Measurements from ENCODE around the gene HSPA12A. TPM values are rescaled to one million over a fixed set of nuclear protein-coding genes. Genes with fewer than 3 reads are reported as not detected.
A peak's percentile ranks its signal among the peaks of the same experiment; 100 is the strongest.

HSPA12A gene
- total RNA-seq, 1 donor from 2014 or later = 5.1 TPM

GRCh38 chr10:116743266-116744064, 1.1 kb upstream of the HSPA12A start:
- intact Hi-C loops (cut with micrococcal nuclease) = loop anchor here (2.0 kb wide), 1 partner anchor 431 kb away; no protein-coding TSS in a partner anchor
- no peaks in the 10 kb centered on the region for H3K36me3 Mint-ChIP-seq (ENCODE audit: low read depth)
- ChIA-PET CTCF (no interaction called here), POLR2A (no interaction called here)
- H3K4me1 Mint-ChIP-seq = peaks cover 5% of the 10 kb centered on the region
- no peak for DNase-seq
- H3K4me3 Mint-ChIP-seq = peak overlapping the region; percentile 50
- TF ChIP-seq CTCF (IDR thresholded peaks at IDR 0.05) = no peak
- H3K27me3 Mint-ChIP-seq = peaks cover 49% of the 10 kb centered on the region
- no peak for ATAC-seq (ENCODE audit: low read depth)
- H3K9me3 Mint-ChIP-seq = no peaks in the 10 kb centered on the region
- H3K27ac Mint-ChIP-seq = no peak overlapping the region

- TF ChIP-seq CTCF (IDR thresholded peaks at IDR 0.05) = no peak
- Mint-ChIP-seq H3K36me3 (ENCODE audit: low read depth) (no peaks in the 10 kb centered on the region), H3K4me1 (peaks cover 5% of the 10 kb centered on the region), H3K9me3 (no peaks in the 10 kb centered on the region), H3K4me3 (peak overlapping the region; percentile 64), H3K27me3 (peaks cover 49% of the 10 kb centered on the region), H3K27ac (no peak overlapping the region)
- intact Hi-C loops (cut with micrococcal nuclease) = loop anchor here (2.0 kb wide), 1 partner anchor 433 kb away; no protein-coding TSS in a partner anchor
- ATAC-seq (ENCODE audit: low read depth) (no peak), DNase-seq (no peak)
- ChIA-PET CTCF (no interaction called here), POLR2A (no interaction called here)
These were observed 695 bp downstream of the HSPA12A start for GRCh38 chr10:116741391-116742351.

- H3K4me3 Mint-ChIP-seq = no peak overlapping the region
- peaks cover 46% of the 10 kb centered on the region for H3K27me3 Mint-ChIP-seq
- TF ChIP-seq CTCF (IDR thresholded peaks at IDR 0.05) = no peak
- DNase-seq (no peak), ATAC-seq (ENCODE audit: low read depth) (no peak)
- CTCF ChIA-PET = no interaction called here
- POLR2A ChIA-PET = no interaction called here
- H3K36me3 Mint-ChIP-seq (ENCODE audit: low read depth) = no peaks in the 10 kb centered on the region
- peaks cover 2% of the 10 kb centered on the region for H3K9me3 Mint-ChIP-seq
- intact Hi-C loops (cut with micrococcal nuclease) = no loop called here
- H3K27ac Mint-ChIP-seq = no peak overlapping the region
- H3K4me1 Mint-ChIP-seq = peaks cover 5% of the 10 kb centered on the region
These were observed 1.4 kb downstream of the HSPA12A start for GRCh38 chr10:116740971-116741370.

- Mint-ChIP-seq H3K27ac (no peak overlapping the region), H3K4me3 (no peak overlapping the region), H3K27me3 (peaks cover 21% of the 10 kb centered on the region), H3K4me1 (peaks cover 2% of the 10 kb centered on the region), H3K9me3 (peaks cover 2% of the 10 kb centered on the region), H3K36me3 (ENCODE audit: low read depth) (no peaks in the 10 kb centered on the region)
- ATAC-seq (ENCODE audit: low read depth) = no peak
- intact Hi-C loops (cut with micrococcal nuclease) = no loop called here
- ChIA-PET CTCF (no interaction called here), POLR2A (no interaction called here)
- DNase-seq = no peak
- no peak for TF ChIP-seq CTCF (IDR thresholded peaks at IDR 0.05)
These were observed 4.0 kb downstream of the HSPA12A start for GRCh38 chr10:116738339-116738738.
